Psoas muscle (tissue), 8 donors: ENCODE results near the gene AGPAT2. TPM values are rescaled to one million over a fixed set of nuclear protein-coding genes. Genes with fewer than 3 reads are reported as not detected.
A peak's percentile ranks its signal among the peaks of the same experiment; 100 is the strongest.

ENCODE experiments used
- ATAC-seq, 4 donors: fragments of 200-7000 bp; cut with Tn5 transposase; one replicate each; pipeline ENCODE4 v1.9.1; 2020; ENCODE audit warnings: moderate library complexity in 3 of 4, mild to moderate bottlenecking in 2 of 4
- DNase-seq, 2 donors: peaks; one replicate each; pipeline ENCODE4 v3.0.0-alpha.2; 2020
- H3K27ac ChIP-seq: fragments of 200-600 bp; one replicate; pipeline ENCODE4 v1.8.0; 2022
- H3K27me3 ChIP-seq, 3 donors: fragments of 200-600 bp in 1 of 3; one replicate each; pipeline versions ENCODE4 v1.6.1 to v1.8.0; 2013 to 2022; ENCODE audit warnings: low read length in 2 of 3, mild to moderate bottlenecking in 2 of 3, moderate library complexity in 1 of 3; ENCODE audit not compliant: insufficient read depth in 3 of 3
- H3K36me3 ChIP-seq, 2 donors: fragments of 200-600 bp in 1 of 2; one replicate each; pipeline versions ENCODE4 v1.6.1 to v1.8.0; 2013 to 2022; ENCODE audit warnings: low read depth in 1 of 2, mild to moderate bottlenecking in 1 of 2, moderate library complexity in 1 of 2; ENCODE audit not compliant: insufficient read depth in 1 of 2
- H3K4me1 ChIP-seq: fragments of 200-600 bp; one replicate; pipeline ENCODE4 v1.8.0; 2022
- H3K4me3 ChIP-seq: fragments of 200-600 bp; one replicate; pipeline ENCODE4 v1.8.0; 2022; ENCODE audit warnings: mild to moderate bottlenecking
- H3K9me3 ChIP-seq: fragments of 200-600 bp; one replicate; pipeline ENCODE4 v1.8.0; 2022
- CTCF ChIP-seq: fragments of 200-600 bp; IDR thresholded peaks from one replicate; pipeline ENCODE4 v1.8.0; 2022; ENCODE audit warnings: antibody characterized with exemption
- WGBS, 3 donors: extraction: QIAGEN DNeasy Blood & Tissue Kit; methylation state at CpG; one replicate each; pipeline versions ENCODE4 v1.1.6 to v1.1.7; 2013; 5-methylcytosine and 5-hydroxymethylcytosine counted together
- intact Hi-C, 2 donors: fragments of 100-400 bp; cut with DNase I; formaldehyde crosslinking; loops; one replicate each; pipeline versions ENCODE4 v1.11.0 to v1.14.2; 2022
- polyA plus RNA-seq, 3 donors: library from polyadenylated mRNA; stranded (reverse); fragments of 200-250 nt; gene quantifications; one replicate each; pipeline ENCODE4 v1.2.3, GENCODE V29; 2013
- total RNA-seq, 4 donors: library from RNA; stranded (reverse); fragmentation: NEBNext Ultra II Directional in 2 of 4; extraction: Animal tissue kit (Norgen Biotek cat#: 25700) in 2 of 4; gene quantifications; one replicate each; pipeline versions ENCODE4 v1.2.1 to v1.2.4, GENCODE V29; 2021 to 2023
- donor health status: healthy with polysubstance abuse.
- donor health status: DM: no; HTN: no; CAD: no; lungs with moderate emphysema.
- donor health status: Bipolar disorder and iron deficiency.
- donor health status: healthy.
- donor health status: DM: yes; HTN: yes; CAD: no.
- donor health status: DM: no; HTN: no; CAD: no.
- donor health status: DM: no; HTN: no; CAD: no.
- donor health status: DM: yes; HTN: yes; CAD: no.

The AGPAT2 gene
- total and polyA plus RNA-seq, 7 donors, result 15.5 to 66.5 (median 41.6) TPM

- Histone ChIP-seq H3K4me1 (no peaks in the 10 kb centered on the region), H3K9me3 (no peaks in the 10 kb centered on the region), H3K4me3 (no peak overlapping the region), H3K27me3 (peaks cover 0 to 18% (median 0%) of the 10 kb centered on the region in 3 donors), H3K27ac (no peak overlapping the region), H3K36me3 (no peaks in the 10 kb centered on the region)
- intact Hi-C loops, result no loop called here
- ATAC-seq (no peak), DNase-seq (no peak)
- 92% methylated on average over 11 of the region's 11 CpGs for WGBS, 3 donors
- no peak for TF ChIP-seq CTCF
Observed at GRCh38 chr9:136651860-136652259, 35.4 kb downstream of the AGPAT2 start.

GRCh38 chr9:136650648-136651047 lies 36.6 kb downstream of the AGPAT2 start:
- no peaks in the 10 kb centered on the region for H3K36me3 ChIP-seq

GRCh38 chr9:136650021-136650420 lies 37.2 kb downstream of the AGPAT2 start:
- ATAC-seq, result no peak
- Histone ChIP-seq H3K9me3 (no peaks in the 10 kb centered on the region), H3K27me3 (peaks cover 0 to 6% (median 0%) of the 10 kb centered on the region in 3 donors), H3K4me1 (no peaks in the 10 kb centered on the region), H3K36me3 (no peaks in the 10 kb centered on the region), H3K4me3 (no peak overlapping the region), H3K27ac (peak overlapping the region; percentile 60)
- no peak for TF ChIP-seq CTCF
- intact Hi-C loops, result no loop called here
- WGBS, 3 donors, result 91 to 92% (median 92%) methylated on average over 8 of the region's 8 CpGs
- no peak for DNase-seq

More at GRCh38 chr9:136650648-136651047, 36.6 kb downstream of the AGPAT2 start:
- no peak for TF ChIP-seq CTCF
- whole genome bisulfite sequencing, 3 donors, result 78 to 90% (median 88%) methylated on average over 10 of the region's 10 CpGs
- H3K27ac ChIP-seq, result no peak overlapping the region
- no peaks in the 10 kb centered on the region for H3K9me3 ChIP-seq
- no peaks in the 10 kb centered on the region for H3K4me1 ChIP-seq
- no peak overlapping the region for H3K4me3 ChIP-seq
- peaks cover 0 to 6% (median 0%) of the 10 kb centered on the region in 3 donors for H3K27me3 ChIP-seq
- ATAC-seq, result no peak
- intact Hi-C loops, result no loop called here
- DNase-seq, result no peak

GRCh38 chr9:136648751-136649150 lies 38.5 kb downstream of the AGPAT2 start:
- Histone ChIP-seq H3K4me1 (peaks cover 10% of the 10 kb centered on the region), H3K27me3 (peaks cover 0 to 13% (median 0%) of the 10 kb centered on the region in 3 donors), H3K9me3 (no peaks in the 10 kb centered on the region), H3K36me3 (no peaks in the 10 kb centered on the region), H3K27ac (peak overlapping the region; percentile 60), H3K4me3 (peak overlapping the region; percentile 63)
- ATAC-seq (no peak), DNase-seq (peak; percentile 64 to 81)
- TF ChIP-seq CTCF, result no peak
- intact Hi-C loops, result loop anchor here in 1 of 2 donors (5.0 kb wide), 1 partner anchor 44 kb away; no protein-coding TSS in a partner anchor
- 30 to 42% (median 37%) methylated on average over 16 of the region's 16 CpGs for WGBS, 3 donors
